Vein endothelial cell (primary cell): ENCODE measurements around the gene RNF40. TPM values are rescaled to one million over a fixed set of nuclear protein-coding genes. Genes with fewer than 3 reads are reported as not detected.

Experiments used
- small RNA-seq: library from RNA; depleted of rRNA; stranded (forward); fragments of <200 nt; gene quantifications from one replicate; pipeline ENCODE3, GENCODE V24; 2012
- total RNA-seq: library from RNA; depleted of rRNA; stranded (reverse); fragments of >200 nt; gene quantifications from 2 replicates; pipeline ENCODE4 v1.2.3, GENCODE V29; 2012

Gene RNF40
- 89.9 and 94.1 TPM in 2 replicates for total RNA-seq

GRCh38 chr16:30761928-30762902 lies at the start of gene RNF40, which contains the start of gene CFAP119:
Gene RNF40 (plus strand): TSS chr16:30762322. CDS start chr16:30762546, 224 bp downstream.
Gene CFAP119 (minus strand): TSS chr16:30762062. CDS start chr16:30761748, 314 bp downstream.

DNA sequence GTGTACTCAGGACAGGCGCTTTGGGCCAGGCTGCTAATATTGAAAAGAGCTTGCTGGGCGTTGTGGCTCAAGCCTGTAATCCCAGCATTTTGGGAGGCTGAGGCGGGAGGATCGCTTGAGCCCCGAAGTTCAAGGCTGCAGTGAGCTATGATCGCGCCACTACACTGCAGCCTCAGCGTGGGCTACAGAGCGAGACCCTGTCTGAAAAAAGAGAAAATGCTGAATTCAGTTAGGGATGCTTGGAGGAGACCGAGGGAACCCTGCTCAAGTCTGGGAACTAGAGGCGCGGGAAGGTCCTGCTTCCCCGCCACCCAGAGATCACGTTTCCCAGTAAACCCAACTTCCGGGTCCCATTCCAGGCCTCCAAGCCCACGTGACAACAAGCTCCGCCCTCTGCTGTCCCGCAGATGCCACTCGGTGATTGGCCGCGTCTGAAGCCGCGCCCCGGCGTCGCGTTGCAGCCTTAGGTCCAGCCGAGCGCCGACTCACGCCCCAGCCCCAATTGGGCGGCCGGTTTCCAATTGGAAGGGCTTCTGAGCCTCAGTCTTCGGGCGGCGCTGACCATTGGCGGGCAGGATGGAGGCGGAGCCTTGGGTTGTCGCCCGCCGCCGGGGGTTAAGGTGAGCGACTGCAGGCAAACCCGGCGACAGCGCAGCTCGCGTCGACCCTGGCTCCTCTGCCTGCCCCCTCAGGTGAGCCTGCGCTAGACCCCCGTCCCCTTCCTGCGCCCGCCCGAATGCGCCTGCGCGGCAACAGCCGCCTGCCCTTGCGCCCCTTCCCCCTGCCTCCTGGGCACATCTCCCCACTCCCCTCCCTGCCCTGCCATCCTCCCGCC lies 14.1 kb upstream of the RNF40 start, which contains the start of gene PHKG2:
TSS of gene PHKG2 (plus strand) at position 627 of the 835 bp plus-strand sequence. CDS start 396 bp downstream, outside the sequence.

GRCh38 chr16:30786936-30787612 lies 25.0 kb downstream of the RNF40 start, which contains the start of gene ZNF629:
Gene ZNF629 (minus strand): TSS chr16:30787205. CDS start chr16:30784482, 2,723 bp downstream.

Small RNAs within 50 kb of the gene (small RNA-seq; reads per million reads assigned to genes)
- gene RF00017, result not detected

Other genes with a start within 250 kb of the RNF40 start
- gene ZNF768, start 235.8 kb upstream of the RNF40 start, total RNA-seq, result 25.3 and 32.0 TPM in 2 replicates
- gene ZNF747, start 227.5 kb upstream of the RNF40 start, total RNA-seq, result 9.5 and 11.7 TPM in 2 replicates
- gene ZNF764, start 203.9 kb upstream of the RNF40 start, total RNA-seq, result 10.5 and 10.6 TPM in 2 replicates
- gene ZNF688, start 190.6 kb upstream of the RNF40 start, total RNA-seq, result 5.2 and 6.2 TPM in 2 replicates
- 12.7 and 13.0 TPM in 2 replicates for gene ZNF785, start 176.6 kb upstream of the RNF40 start, total RNA-seq
- 7.2 and 7.9 TPM in 2 replicates for gene ZNF689, start 151.9 kb upstream of the RNF40 start, total RNA-seq
- gene PRR14, start 111.4 kb upstream of the RNF40 start, total RNA-seq, result 11.4 and 15.7 TPM in 2 replicates
- 31.4 and 40.1 TPM in 2 replicates for gene FBRS, start 103.9 kb upstream of the RNF40 start, total RNA-seq
- 30.4 and 31.7 TPM in 2 replicates for gene SRCAP, start 63.2 kb upstream of the RNF40 start, total RNA-seq
- gene PHKG2, start 13.9 kb upstream of the RNF40 start, total RNA-seq, result 20.9 and 25.4 TPM in 2 replicates
- 2.0 and 3.5 TPM in 2 replicates for gene CFAP119, start 260 bp upstream of the RNF40 start, total RNA-seq
- 13.9 and 18.3 TPM in 2 replicates for gene ZNF629, start 24.9 kb downstream of the RNF40 start, total RNA-seq
- gene BCL7C, start 131.8 kb downstream of the RNF40 start, total RNA-seq, result 25.7 and 31.0 TPM in 2 replicates
- 0.19 and 0.65 TPM in 2 replicates for gene CTF1, start 134.3 kb downstream of the RNF40 start, total RNA-seq
- 33.7 and 42.1 TPM in 2 replicates for gene FBXL19, start 161.2 kb downstream of the RNF40 start, total RNA-seq
- 24.2 and 26.8 TPM in 2 replicates for gene ORAI3, start 186.7 kb downstream of the RNF40 start, total RNA-seq
- gene SETD1A, start 195.4 kb downstream of the RNF40 start, total RNA-seq, result 5.1 and 16.0 TPM in 2 replicates
- 15.6 and 22.2 TPM in 2 replicates for gene HSD3B7, start 222.9 kb downstream of the RNF40 start, total RNA-seq
- gene STX1B, start 248.3 kb downstream of the RNF40 start, total RNA-seq, result 0.33 and 0.48 TPM in 2 replicates